K562 (cell line): ENCODE results near the gene MALRD1. TPM values are rescaled to one million over a fixed set of nuclear protein-coding genes. Genes with fewer than 3 reads are reported as not detected.

Experiments
- ATAC-seq: fragments of 200-7000 bp; cut with Tn5 transposase; 3 replicates; pipeline ENCODE4 v1.9.1; 2020; ENCODE audit warnings: moderate library complexity
- BruUV-seq: library from RNA; stranded (reverse); fragments of 400-500 nt; replicated peaks from 2 replicates; lab custom pipeline; 2021; lab: Mats Ljungman, UMichigan
- CTCF ChIA-PET: fragments of 300-600 bp; formaldehyde crosslinking; extraction: SDS; loops from one replicate; lab custom pipeline; 2021; ENCODE audit warnings: low intra/inter-chr PET ratio; lab: Yijun Ruan, JAX
- POLR2A ChIA-PET: fragments of 300-600, 350-650 bp; sonication (Branson Sonifier 250); formaldehyde crosslinking; extraction: SDS; loops from one replicate; lab custom pipeline; 2021; ENCODE audit warnings: antibody characterized with exemption, inconsistent platforms; lab: Yijun Ruan, JAX
- DNase-seq, 4 experiments: peaks; one replicate each; pipeline versions ENCODE4 v3.0.0 to v3.0.0-alpha.2; 2011 to 2018; ENCODE audit warnings: low spot score in 3 of 4, mixed read lengths in 3 of 4; ENCODE audit errors: extremely low read depth in 1 of 4
- FAIRE-seq: peaks from 2 replicates; lab custom pipeline; 2011; peaks lifted over from hg19 to GRCh38; lab: Jason Lieb, UNC
- H2AFZ ChIP-seq: 2 replicates; pipeline ENCODE4 v1.6.0; 2011; ENCODE audit warnings: low read depth, low read length, control low read depth, inconsistent platforms
- H3K27ac ChIP-seq: fragments of 200-600 bp; 3 replicates; pipeline ENCODE4 v1.8.0; 2011; ENCODE audit warnings: low read depth, mild to moderate bottlenecking, control low read depth, inconsistent platforms, low read length, moderate library complexity, mixed read lengths; ENCODE audit errors: extremely low read depth
- H3K27me3 ChIP-seq, 2 experiments: fragments of 300-600 bp in 1 of 2; 2 replicates in 1 of 2; 3 replicates in 1 of 2; pipeline versions ENCODE4 v1.6.0 to v1.8.0; 2011; ENCODE audit warnings: inconsistent platforms in 2 of 2, low read length in 2 of 2, mild to moderate bottlenecking in 1 of 2, mixed read lengths in 1 of 2, moderate library complexity in 1 of 2; ENCODE audit not compliant: control insufficient read depth in 2 of 2, insufficient read depth in 2 of 2
- H3K36me3 ChIP-seq: fragments of 300-600 bp; 3 replicates; pipeline ENCODE4 v1.8.0; 2011; ENCODE audit warnings: mild to moderate bottlenecking, low read length, inconsistent platforms; ENCODE audit not compliant: control insufficient read depth, insufficient read depth
- H3K4me1 ChIP-seq, 2 experiments: fragments of 200-600 bp in 1 of 2; replicated peaks in 1 of 2; 2 replicates in 1 of 2; 3 replicates in 1 of 2; pipeline versions ENCODE4 v1.5.1 to v1.8.0; 2011; ENCODE audit warnings: inconsistent platforms in 2 of 2, low read length in 2 of 2, mild to moderate bottlenecking in 1 of 2, mixed read lengths in 1 of 2, moderate library complexity in 1 of 2; ENCODE audit not compliant: control insufficient read depth in 2 of 2, insufficient read depth in 2 of 2
- H3K4me2 ChIP-seq: 2 replicates; pipeline ENCODE4 v1.6.1; 2011; ENCODE audit warnings: low read length, control low read depth, inconsistent platforms, mixed read lengths; ENCODE audit not compliant: insufficient read depth
- H3K4me3 ChIP-seq: fragments of 200-600 bp; sonication (generic), shearing (Covaris generic); 2 replicates; pipeline ENCODE4 v1.5.1; 2016; ENCODE audit warnings: control low read depth, inconsistent platforms
- H3K79me2 ChIP-seq: fragments of 200-600 bp; 3 replicates; pipeline ENCODE4 v1.8.0; 2011; ENCODE audit warnings: low read length, inconsistent platforms; ENCODE audit not compliant: control insufficient read depth, insufficient read depth
- H3K9ac ChIP-seq, 2 experiments: 2 replicates each; pipeline versions ENCODE4 v1.6.0 to v1.6.1; 2011; ENCODE audit warnings: low read depth in 2 of 2, low read length in 2 of 2, control low read depth in 1 of 2, inconsistent platforms in 1 of 2, mild to moderate bottlenecking in 1 of 2, mixed read lengths in 1 of 2; ENCODE audit not compliant: insufficient read depth in 1 of 2
- H3K9me1 ChIP-seq: one replicate; pipeline ENCODE4 v1.6.0; 2011; ENCODE audit warnings: inconsistent platforms, mild to moderate bottlenecking, low read length, moderate library complexity; ENCODE audit not compliant: control insufficient read depth, insufficient read depth
- H3K9me3 ChIP-seq: replicated peaks from 2 replicates; pipeline ENCODE4 v1.5.1; 2011; ENCODE audit warnings: low read depth, low read length, inconsistent platforms; ENCODE audit not compliant: control insufficient read depth, insufficient read depth
- H4K20me1 ChIP-seq: replicated peaks from 2 replicates; pipeline ENCODE4 v1.6.1; 2011; ENCODE audit warnings: low read length, inconsistent platforms, mixed read lengths; ENCODE audit not compliant: control insufficient read depth, insufficient read depth
- GABPA ChIP-seq: fragments of 200-800 bp; sonication (Bioruptor generic); conservative IDR thresholded peaks from 2 replicates; pipeline ENCODE4 v1.6.1; 2016; ENCODE audit warnings: low read depth, missing genetic modification characterization, missing compliant biosample characterization
- RAD21 ChIP-seq, 2 experiments: fragments of 250-450 bp in 1 of 2; fragments of 450-650 bp in 1 of 2; sonication (Bioruptor Pico) in 1 of 2; formaldehyde crosslinking in 1 of 2; IDR thresholded peaks in 1 of 2; conservative IDR thresholded peaks in 1 of 2; 2 replicates each; pipeline versions ENCODE4 v1.4.0 to v1.8.0; 2020 to 2022; ENCODE audit warnings: mild to moderate bottlenecking in 2 of 2, moderate library complexity in 1 of 2
- RUNX1 ChIP-seq: sonication (generic); IDR thresholded peaks from 2 replicates; pipeline ENCODE4 v1.6.1; 2016; ENCODE audit warnings: antibody characterized with exemption, low read depth
- SMARCA5 ChIP-seq: fragments of 450-650 bp; IDR thresholded peaks from 2 replicates; pipeline ENCODE4 v1.6.1; 2016
- SMARCB1 ChIP-seq: IDR thresholded peaks from 2 replicates; pipeline ENCODE4 v1.6.1; 2011; ENCODE audit warnings: improper control_type of control experiment, low read depth; ENCODE audit not compliant: insufficient read length
- ZC3H4 ChIP-seq: sonication (generic); formaldehyde crosslinking; IDR thresholded peaks from 2 replicates; pipeline ENCODE4 v1.9.0; 2021; ENCODE audit warnings: missing genetic modification reagents, borderline replicate concordance
- ZKSCAN8 ChIP-seq: fragments of 200-800 bp; sonication (Bioruptor generic); IDR thresholded peaks from 2 replicates; pipeline ENCODE4 v1.6.1; 2016; ENCODE audit warnings: missing genetic modification characterization, missing compliant biosample characterization
- ZNF384 ChIP-seq: IDR thresholded peaks from 2 replicates; pipeline ENCODE4 v1.6.1; 2012; ENCODE audit warnings: low read depth, low read length, improper control_type of control experiment
- WGBS: fragments of 100-300 bp; shearing (Covaris generic); methylation state at CpG from one replicate; pipeline ENCODE4 v1.1.6; 2016; ENCODE audit warnings: low coverage, mixed read lengths; ENCODE audit not compliant: insufficient coverage; ENCODE audit errors: missing lambda C conversion rate; 5-methylcytosine and 5-hydroxymethylcytosine counted together
- in situ Hi-C: fragments of 300-500 bp; cut with MboI; formaldehyde crosslinking; loops from 4 replicates; pipeline ENCODE4 v1.15.0; 2018; ENCODE audit warnings: inconsistent platforms, mixed read lengths
- intact Hi-C: fragments of 100-400 bp; cut with micrococcal nuclease; formaldehyde crosslinking; loops from 2 replicates; pipeline ENCODE4 v1.14.2; 2022
- polyA plus RNA-seq, 8 experiments: library from polyadenylated mRNA; depleted of rRNA in 4 of 8; stranded (reverse) in 5 of 8; unstranded in 3 of 8; fragments of >200 nt; fragmentation: Nextera tagmentation in 2 of 8; fragmentation: Illumina TruSeq in 1 of 8; extraction: Ambion mirVana in 2 of 8; extraction: Trizol in 1 of 8; gene quantifications; 2 replicates each; pipeline versions ENCODE4 v1.2.1 to v1.2.3, GENCODE V29; 2011 to 2014; ENCODE audit warnings: inconsistent platforms in 1 of 8, missing spikeins in 1 of 8
- total RNA-seq, 7 experiments: library from RNA; depleted of rRNA in 6 of 7; stranded (reverse); fragments of >200 nt in 6 of 7; fragmentation: Illumina TruSeq in 2 of 7; extraction: Trizol in 2 of 7; gene quantifications; 2 replicates each; pipeline versions ENCODE4 v1.2.1 to v1.2.3, GENCODE V29; 2011 to 2021; ENCODE audit warnings: low replicate concordance in 1 of 7
- TF ChIP-seq, protein P1 (sequence below): fragments of 250-450 bp; sonication (Bioruptor Pico); IDR thresholded peaks from 2 replicates; pipeline ENCODE4 v1.5.1; 2021; ENCODE audit warnings: mild to moderate bottlenecking
- TF ChIP-seq, protein P2 (sequence below): fragments of 250-450 bp; sonication (Bioruptor Pico); IDR thresholded peaks from 2 replicates; pipeline ENCODE4 v1.4.0; 2020; ENCODE audit warnings: borderline replicate concordance

MALRD1 gene
- total and polyA plus RNA-seq, 9 of the 15 experiments (the other 6 are each of a cell fraction or from before 2014, with no cell fraction given), result not detected

DNA sequence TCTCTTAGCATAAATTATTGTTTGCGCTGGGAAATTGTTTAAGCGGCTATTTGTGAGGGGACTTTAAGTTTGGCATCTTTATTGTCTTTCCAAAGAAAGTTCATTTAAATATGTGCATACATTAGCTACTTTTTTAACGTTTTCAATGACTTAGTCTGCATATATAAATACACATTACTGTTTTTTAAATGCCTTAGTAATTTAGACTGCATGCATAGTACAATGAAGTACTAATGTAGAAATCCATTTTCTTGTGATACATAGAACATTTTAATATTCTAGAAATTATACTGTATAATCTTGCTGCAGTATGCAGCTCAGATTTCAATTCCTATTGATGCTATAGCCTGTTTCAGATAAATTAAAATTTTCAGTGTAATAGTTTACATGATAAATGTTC, 325.4 kb downstream of the MALRD1 start:
- no peaks in the 10 kb centered on the region for H3K9me1 ChIP-seq
- H2AFZ ChIP-seq, result no peak overlapping the region
- no peaks in the 10 kb centered on the region for H3K27me3 ChIP-seq
- no peaks in the 10 kb centered on the region for H3K4me1 ChIP-seq
- no peaks in the 10 kb centered on the region for H3K36me3 ChIP-seq
- no TSS peak for BruUV-seq
- ATAC-seq (no peak), DNase-seq (no peak), FAIRE-seq (no peak)
- no peaks in the 10 kb centered on the region for H4K20me1 ChIP-seq
- H3K79me2 ChIP-seq, result no peaks in the 10 kb centered on the region
- H3K4me2 ChIP-seq, result no peak overlapping the region
- intact Hi-C loops (no loop called here), in situ Hi-C loops (no loop called here)
- POLR2A ChIA-PET, result no interaction called here
- no peaks in the 10 kb centered on the region for H3K9me3 ChIP-seq
- TF ChIP-seq SMARCA5 (no peak), ZNF384 (no peak), SMARCB1 (no peak), RUNX1 (no peak), ZKSCAN8 (CRISPR knock-in tag) (no peak), ZC3H4 (CRISPR knock-in tag) (no peak), RAD21 (CRISPR knock-in tag; conservative IDR thresholded peaks at IDR 0.05 in 1 of 2, IDR thresholded peaks at IDR 0.05 in 1 of 2) (no peak), GABPA (tag) (no peak)
- TF ChIP-seq, protein P1, sequence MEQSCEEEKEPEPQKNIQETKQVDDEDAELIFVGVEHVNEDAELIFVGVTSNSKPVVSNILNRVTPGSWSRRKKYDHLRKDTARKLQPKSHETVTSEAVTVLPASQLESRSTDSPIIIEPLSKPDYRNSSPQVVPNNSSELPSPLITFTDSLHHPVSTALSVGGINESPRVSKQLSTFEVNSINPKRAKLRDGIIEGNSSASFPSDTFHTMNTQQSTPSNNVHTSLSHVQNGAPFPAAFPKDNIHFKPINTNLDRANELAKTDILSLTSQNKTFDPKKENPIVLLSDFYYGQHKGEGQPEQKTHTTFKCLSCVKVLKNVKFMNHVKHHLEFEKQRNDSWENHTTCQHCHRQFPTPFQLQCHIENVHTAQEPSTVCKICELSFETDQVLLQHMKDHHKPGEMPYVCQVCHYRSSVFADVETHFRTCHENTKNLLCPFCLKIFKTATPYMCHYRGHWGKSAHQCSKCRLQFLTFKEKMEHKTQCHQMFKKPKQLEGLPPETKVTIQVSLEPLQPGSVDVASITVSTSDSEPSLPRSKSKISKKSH (CRISPR knock-in tag), result no peak
- TF ChIP-seq, protein P2, sequence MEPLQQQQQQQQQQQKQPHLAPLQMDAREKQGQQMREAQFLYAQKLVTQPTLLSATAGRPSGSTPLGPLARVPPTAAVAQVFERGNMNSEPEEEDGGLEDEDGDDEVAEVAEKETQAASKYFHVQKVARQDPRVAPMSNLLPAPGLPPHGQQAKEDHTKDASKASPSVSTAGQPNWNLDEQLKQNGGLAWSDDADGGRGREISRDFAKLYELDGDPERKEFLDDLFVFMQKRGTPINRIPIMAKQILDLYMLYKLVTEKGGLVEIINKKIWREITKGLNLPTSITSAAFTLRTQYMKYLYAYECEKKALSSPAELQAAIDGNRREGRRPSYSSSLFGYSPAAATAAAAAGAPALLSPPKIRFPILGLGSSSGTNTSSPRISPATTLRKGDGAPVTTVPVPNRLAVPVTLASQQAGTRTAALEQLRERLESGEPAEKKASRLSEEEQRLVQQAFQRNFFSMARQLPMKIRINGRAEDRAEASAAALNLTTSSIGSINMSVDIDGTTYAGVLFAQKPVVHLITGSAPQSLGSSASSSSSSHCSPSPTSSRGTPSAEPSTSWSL (CRISPR knock-in tag), result no peak
- H3K27ac ChIP-seq, result no peak overlapping the region
- H3K9ac ChIP-seq, result no peak overlapping the region
- 4% methylated on average over 3 of the region's 3 CpGs for WGBS
- H3K4me3 ChIP-seq, result no peak overlapping the region
- CTCF ChIA-PET, result no interaction called here
